ENCODE measurements around the gene ANKRD29. TPM values are rescaled to one million over a fixed set of nuclear protein-coding genes. Genes with fewer than 3 reads are reported as not detected.

The ANKRD29 gene
- total RNA-seq, 1 donor from 2014 or later, result 72.0 TPM

- intact Hi-C loops (cut with DNase I), result no loop called here
- Histone ChIP-seq H3K4me1 (peaks cover 14% of the 10 kb centered on the region), H3K4me3 (peak overlapping the region; percentile 62), H3K27ac (peak overlapping the region; percentile 33), H3K9me3 (no peaks in the 10 kb centered on the region), H3K27me3 (peaks cover 34% of the 10 kb centered on the region), H3K36me3 (no peaks in the 10 kb centered on the region)
- DNase-seq (peak; percentile 74), ATAC-seq (peak; percentile 59)
- TF ChIP-seq CTCF (IDR thresholded peaks at IDR 0.05), result no peak
Measured at GRCh38 chr18:23689616-23690504, 27.1 kb upstream of the ANKRD29 start.

- DNase-seq, result peak; percentile 92
- intact Hi-C loops (cut with DNase I), result no loop called here
- Histone ChIP-seq H3K36me3 (no peaks in the 10 kb centered on the region), H3K4me1 (peaks cover 14% of the 10 kb centered on the region), H3K9me3 (no peaks in the 10 kb centered on the region), H3K4me3 (peak within 1 kb of the TSS; percentile 62), H3K27me3 (peaks cover 34% of the 10 kb centered on the region), H3K27ac (peak within 1 kb of the TSS; percentile 33)
- peak; percentile 25 for TF ChIP-seq CTCF (IDR thresholded peaks at IDR 0.05)
- ATAC-seq, result peak; percentile 96
Measured at GRCh38 chr18:23689031-23689615, 26.4 kb upstream of the ANKRD29 start, which contains the start of gene LAMA3. TSS of gene LAMA3 (plus strand) at chr18:23689453. CDS start at chr18:23689684, 231 bp downstream.

- Histone ChIP-seq H3K36me3 (no peaks in the 10 kb centered on the region), H3K9me3 (no peaks in the 10 kb centered on the region), H3K27me3 (peaks cover 34% of the 10 kb centered on the region), H3K4me1 (peaks cover 14% of the 10 kb centered on the region), H3K4me3 (peak overlapping the region; percentile 62), H3K27ac (peak overlapping the region; percentile 33)
- DNase-seq (no peak), ATAC-seq (no peak)
- no peak for TF ChIP-seq CTCF (IDR thresholded peaks at IDR 0.05)
- intact Hi-C loops (cut with DNase I), result no loop called here
Measured at GRCh38 chr18:23688528-23688927, 25.8 kb upstream of the ANKRD29 start.

- intact Hi-C loops (cut with DNase I), result no loop called here
- H3K36me3 ChIP-seq, result no peaks in the 10 kb centered on the region
- peaks cover 22% of the 10 kb centered on the region for H3K27me3 ChIP-seq
- H3K4me3 ChIP-seq, result no peak overlapping the region
- H3K9me3 ChIP-seq, result no peaks in the 10 kb centered on the region
- ATAC-seq (no peak), DNase-seq (no peak)
- no peak for TF ChIP-seq CTCF (IDR thresholded peaks at IDR 0.05)
- H3K27ac ChIP-seq, result no peak overlapping the region
- peaks cover 7% of the 10 kb centered on the region for H3K4me1 ChIP-seq
Measured at GRCh38 chr18:23684515-23685197, 21.9 kb upstream of the ANKRD29 start.

- Histone ChIP-seq H3K27ac (no peak overlapping the region), H3K9me3 (no peaks in the 10 kb centered on the region), H3K4me3 (no peak overlapping the region), H3K27me3 (peaks cover 12% of the 10 kb centered on the region), H3K4me1 (peaks cover 1% of the 10 kb centered on the region), H3K36me3 (no peaks in the 10 kb centered on the region)
- intact Hi-C loops (cut with DNase I), result no loop called here
- no peak for DNase-seq
- ATAC-seq, result peak; percentile 63
- no peak for TF ChIP-seq CTCF (IDR thresholded peaks at IDR 0.05)
Measured at GRCh38 chr18:23683671-23684070, 21.0 kb upstream of the ANKRD29 start.

Measured in upper lobe of right lung (tissue), 1 donor.